ENCODE data around the gene UBE2G2.

GRCh38 chr21:44791993-44792392, 9.6 kb downstream of the UBE2G2 start:
- TF ChIP-seq POLR2A (IDR thresholded peaks at IDR 0.05; ENCODE audit: extremely low read depth, insufficient read length) (no peak), CTCF (IDR thresholded peaks at IDR 0.05; ENCODE audit: low read depth, low read length) (no peak), MYC (IDR thresholded peaks at IDR 0.05; ENCODE audit: low read depth, low read length) (no peak), MAX (IDR thresholded peaks at IDR 0.05; ENCODE audit: low read depth, low read length) (no peak)

All from NB4 (cell line).